22Rv1 (cell line): ENCODE results near the gene ZEB1.

Experiments used
- H3K27ac ChIP-seq: fragments of 450-650 bp; 2 replicates; pipeline ENCODE4 v1.5.1; 2017
- CTCF ChIP-seq: fragments of 450-650 bp; IDR thresholded peaks from 2 replicates; pipeline ENCODE4 v1.5.1; 2017; ENCODE audit warnings: mild to moderate bottlenecking
- ZFX ChIP-seq: fragments of 450-650 bp; IDR thresholded peaks from 2 replicates; pipeline ENCODE4 v1.6.1; 2017; ENCODE audit warnings: antibody characterized with exemption, borderline replicate concordance

The ZEB1 gene

GRCh38 chr10:31318382-31318853 is 598 bp upstream of the ZEB1 start:
- H3K27ac ChIP-seq, result peak overlapping the region; percentile 61
- TF ChIP-seq ZFX, result no peak
- no peak for TF ChIP-seq CTCF

GRCh38 chr10:31319602-31320549 is 860 bp downstream of the ZEB1 start:
- H3K27ac ChIP-seq, result no peak overlapping the region

GRCh38 chr10:31320550-31321211 is 1.7 kb downstream of the ZEB1 start:
- no peak overlapping the region for H3K27ac ChIP-seq
- TF ChIP-seq ZFX, result no peak
- TF ChIP-seq CTCF, result no peak

More at GRCh38 chr10:31319602-31320549, 860 bp downstream of the ZEB1 start:
- no peak; the same call in none of the 2 replicates for TF ChIP-seq CTCF
- no peak for TF ChIP-seq ZFX

DNA sequence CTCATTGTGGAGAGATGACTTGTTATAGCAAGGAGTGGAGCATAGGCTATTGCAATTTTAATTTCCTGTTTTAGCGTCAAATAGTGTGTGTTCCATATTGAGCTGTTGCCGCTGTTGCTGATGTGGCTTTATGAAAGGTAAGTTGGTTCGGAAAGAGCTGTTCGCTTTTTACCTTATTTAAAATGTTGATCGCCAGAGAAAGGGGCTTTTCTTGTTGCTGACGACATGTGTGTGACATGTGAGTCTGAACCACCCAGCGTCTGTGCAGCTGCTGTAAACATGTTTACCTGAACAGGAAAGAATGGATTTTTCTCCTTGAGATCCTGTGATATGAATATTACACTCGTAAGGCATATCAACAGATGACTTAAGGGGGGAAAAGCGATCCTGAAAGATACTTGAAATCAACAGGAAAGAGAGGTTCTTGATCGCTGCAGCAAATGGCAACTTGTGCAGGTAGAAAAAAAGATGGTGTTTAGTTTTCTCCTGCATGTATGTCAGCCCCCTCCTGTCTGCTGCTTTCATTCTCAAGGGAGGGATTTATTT is 2.5 kb downstream of the ZEB1 start:
- H3K27ac ChIP-seq, result no peak overlapping the region
- TF ChIP-seq CTCF (no peak), ZFX (no peak)

DNA sequence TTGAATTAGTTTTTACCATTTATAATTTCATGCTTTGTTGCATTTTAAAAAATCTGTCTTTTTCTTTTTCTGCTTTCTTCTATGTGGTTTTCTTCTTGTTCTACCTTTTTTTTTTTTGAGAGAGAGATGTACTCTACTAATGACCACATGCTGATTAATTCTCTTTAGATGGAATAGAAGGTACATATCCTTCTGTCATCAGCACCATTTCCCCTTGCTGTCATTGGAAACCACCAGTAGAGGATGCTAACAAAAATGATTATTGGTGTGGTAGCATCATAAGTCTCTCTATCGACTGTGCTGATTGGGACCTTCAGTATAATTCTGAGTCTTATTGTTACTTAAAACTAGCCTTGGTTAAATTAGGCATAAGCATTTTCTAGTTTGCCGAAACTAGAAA is 3.6 kb downstream of the ZEB1 start:
- no peak overlapping the region for H3K27ac ChIP-seq
- TF ChIP-seq CTCF (no peak), ZFX (no peak)

DNA sequence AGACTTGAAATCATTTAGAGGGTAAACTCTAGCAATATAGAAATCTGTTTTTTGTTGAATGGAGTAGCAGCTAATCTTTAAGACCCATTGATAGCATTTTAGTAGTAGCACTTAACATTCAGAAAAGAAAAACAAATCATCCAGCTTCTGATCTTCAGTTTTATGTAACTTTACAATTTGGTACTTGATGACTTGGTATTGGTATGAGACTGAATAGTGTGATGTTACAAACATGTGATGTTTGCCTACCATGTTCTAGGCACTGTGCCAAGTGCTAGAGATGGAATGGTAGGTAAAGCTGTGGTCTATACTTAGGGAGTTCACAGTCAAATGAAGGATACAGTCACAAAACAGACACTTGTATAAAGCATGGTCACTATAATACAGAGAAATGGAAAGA is 21.3 kb downstream of the ZEB1 start:
- TF ChIP-seq ZFX, result no peak
- no peak for TF ChIP-seq CTCF
- H3K27ac ChIP-seq, result no peak overlapping the region
